Mammary epithelial cell (primary cell): Measurements from ENCODE around the gene HERPUD1.

Experiments used
- EZH2 ChIP-seq: IDR thresholded peaks from 2 replicates; pipeline ENCODE4 v1.6.1; 2012; ENCODE audit warnings: low read length, inconsistent platforms, borderline replicate concordance
- TF ChIP-seq, protein P1 (sequence below), 2 donors: IDR thresholded peaks in 1 of 2; conservative IDR thresholded peaks in 1 of 2; 2 replicates each; pipeline ENCODE4 v1.5.1; 2011 to 2012; ENCODE audit warnings: inconsistent platforms in 2 of 2, low read length in 2 of 2, mild to moderate bottlenecking in 2 of 2, control low read depth in 1 of 2, low read depth in 1 of 2; ENCODE audit not compliant: insufficient read depth in 1 of 2; ENCODE audit errors: extremely low read depth in 1 of 2

- TF ChIP-seq, protein P1, sequence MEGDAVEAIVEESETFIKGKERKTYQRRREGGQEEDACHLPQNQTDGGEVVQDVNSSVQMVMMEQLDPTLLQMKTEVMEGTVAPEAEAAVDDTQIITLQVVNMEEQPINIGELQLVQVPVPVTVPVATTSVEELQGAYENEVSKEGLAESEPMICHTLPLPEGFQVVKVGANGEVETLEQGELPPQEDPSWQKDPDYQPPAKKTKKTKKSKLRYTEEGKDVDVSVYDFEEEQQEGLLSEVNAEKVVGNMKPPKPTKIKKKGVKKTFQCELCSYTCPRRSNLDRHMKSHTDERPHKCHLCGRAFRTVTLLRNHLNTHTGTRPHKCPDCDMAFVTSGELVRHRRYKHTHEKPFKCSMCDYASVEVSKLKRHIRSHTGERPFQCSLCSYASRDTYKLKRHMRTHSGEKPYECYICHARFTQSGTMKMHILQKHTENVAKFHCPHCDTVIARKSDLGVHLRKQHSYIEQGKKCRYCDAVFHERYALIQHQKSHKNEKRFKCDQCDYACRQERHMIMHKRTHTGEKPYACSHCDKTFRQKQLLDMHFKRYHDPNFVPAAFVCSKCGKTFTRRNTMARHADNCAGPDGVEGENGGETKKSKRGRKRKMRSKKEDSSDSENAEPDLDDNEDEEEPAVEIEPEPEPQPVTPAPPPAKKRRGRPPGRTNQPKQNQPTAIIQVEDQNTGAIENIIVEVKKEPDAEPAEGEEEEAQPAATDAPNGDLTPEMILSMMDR (conservative IDR thresholded peaks at IDR 0.05 in 1 of 2, IDR thresholded peaks at IDR 0.05 in 1 of 2; ENCODE audit: extremely low read depth in 1 of 2, insufficient read depth in 1 of 2, low read depth in 1 of 2, low read length in 2 of 2): no peak
- no peak for TF ChIP-seq EZH2
These were observed 54.0 kb downstream of the HERPUD1 start for GRCh38 chr16:56985962-56986360.
